Prostate gland (tissue), 2 donors: Measurements from ENCODE around the gene CD38. TPM values are rescaled to one million over a fixed set of nuclear protein-coding genes. Genes with fewer than 3 reads are reported as not detected.

ENCODE experiments used
- DNase-seq: peaks from one replicate; pipeline ENCODE4 v3.0.0-alpha.2; 2019; ENCODE audit warnings: low spot score
- H3K27ac ChIP-seq, 2 donors: fragments of 200-600 bp; sonication (generic); 2 replicates each; pipeline ENCODE4 v1.5.1; 2017 to 2019
- H3K27me3 ChIP-seq: fragments of 200-600 bp; sonication (generic); replicated peaks from 2 replicates; pipeline ENCODE4 v1.5.1; 2019; ENCODE audit not compliant: insufficient read depth
- H3K36me3 ChIP-seq, 2 donors: fragments of 200-600 bp; sonication (generic); 1 replicate in 1 of 2; 2 replicates in 1 of 2; pipeline versions ENCODE4 v1.5.1 to v1.8.1; 2017 to 2019
- H3K4me1 ChIP-seq: fragments of 200-600 bp; sonication (generic); replicated peaks from 2 replicates; pipeline ENCODE4 v1.5.1; 2019
- H3K4me3 ChIP-seq, 2 donors: fragments of 200-600 bp; sonication (generic); 2 replicates each; pipeline ENCODE4 v1.5.1; 2017 to 2019
- H3K9me3 ChIP-seq: fragments of 200-600 bp; sonication (generic); 2 replicates; pipeline ENCODE4 v1.5.1; 2017
- CTCF ChIP-seq, 4 experiments: fragments of 200-600 bp in 2 of 4; fragments of 450-650 bp in 2 of 4; sonication (generic) in 2 of 4; IDR thresholded peaks; 1 replicate in 3 of 4; 2 replicates in 1 of 4; pipeline ENCODE4 v1.5.1; 2016 to 2019; ENCODE audit warnings: antibody characterized with exemption in 4 of 4, mild to moderate bottlenecking in 2 of 4, moderate library complexity in 2 of 4
- POLR2A ChIP-seq: fragments of 450-650 bp; IDR thresholded peaks from one replicate; pipeline ENCODE4 v1.6.1; 2016; ENCODE audit warnings: antibody characterized with exemption, mild to moderate bottlenecking
- POLR2AphosphoS5 ChIP-seq: sonication (generic); formaldehyde crosslinking; IDR thresholded peaks from one replicate; pipeline ENCODE4 v1.6.1; 2017; ENCODE audit warnings: antibody characterized with exemption
- WGBS: methylation state at CpG from one replicate; pipeline ENCODE4 v1.1.5; 2018; 5-methylcytosine and 5-hydroxymethylcytosine counted together
- intact Hi-C: fragments of 100-400 bp; cut with DNase I; formaldehyde crosslinking; loops from one replicate; pipeline ENCODE4 v1.14.2; 2022
- total RNA-seq, 2 donors: library from RNA; depleted of rRNA; stranded (reverse); fragments of >200 nt; gene quantifications; one replicate each; pipeline ENCODE4 v1.1.0, GENCODE V29; 2016

Gene CD38
- total RNA-seq, 2 donors from 2014 or later, result 4.6 to 9.9 TPM

- no peak for DNase-seq
- no peak overlapping the region for H3K4me3 ChIP-seq
- no peaks in the 10 kb centered on the region for H3K36me3 ChIP-seq
- TF ChIP-seq POLR2A (no peak), POLR2AphosphoS5 (no peak), CTCF (IDR thresholded peaks at IDR 0.05) (no peak)
- H3K27me3 ChIP-seq, result no peaks in the 10 kb centered on the region
- H3K4me1 ChIP-seq, result no peaks in the 10 kb centered on the region
- intact Hi-C loops, result no loop called here
- WGBS, result 85% methylated on average over 5 of the region's 5 CpGs
- no peak overlapping the region for H3K27ac ChIP-seq
- H3K9me3 ChIP-seq, result no peaks in the 10 kb centered on the region
These were observed 97.7 kb downstream of the CD38 start for GRCh38 chr4:15875663-15876460.

GRCh38 chr4:15878011-15878410, 99.9 kb downstream of the CD38 start:
- H3K36me3 ChIP-seq, result no peaks in the 10 kb centered on the region
- H3K4me1 ChIP-seq, result no peaks in the 10 kb centered on the region
- no peaks in the 10 kb centered on the region for H3K9me3 ChIP-seq
- no peak overlapping the region for H3K4me3 ChIP-seq
- DNase-seq, result no peak
- H3K27me3 ChIP-seq, result no peaks in the 10 kb centered on the region
- intact Hi-C loops, result no loop called here
- WGBS, result 97% methylated on average over 3 of the region's 3 CpGs
- TF ChIP-seq POLR2A, result no peak
- H3K27ac ChIP-seq, result no peak overlapping the region

- H3K4me1 ChIP-seq, result no peaks in the 10 kb centered on the region
These were observed 103.7 kb downstream of the CD38 start for GRCh38 chr4:15881820-15882219.

GRCh38 chr4:15882675-15883086, 104.6 kb downstream of the CD38 start:
- no peak for TF ChIP-seq POLR2A
- no peak for TF ChIP-seq POLR2AphosphoS5
- peak; percentile 62 to 85 (median 80) for TF ChIP-seq CTCF (IDR thresholded peaks at IDR 0.05)
- intact Hi-C loops, result loop anchor here (5.0 kb wide), 2 partner anchors 120 to 385 kb away; no protein-coding TSS in a partner anchor
- Histone ChIP-seq H3K27me3 (no peaks in the 10 kb centered on the region), H3K36me3 (no peaks in the 10 kb centered on the region), H3K4me1 (no peaks in the 10 kb centered on the region), H3K4me3 (no peak overlapping the region), H3K9me3 (no peaks in the 10 kb centered on the region), H3K27ac (no peak overlapping the region)
- DNase-seq, result peak; percentile 48
- 95% methylated on average over 1 of the region's 1 CpG for WGBS

More at GRCh38 chr4:15881820-15882219, 103.7 kb downstream of the CD38 start:
- no peak for DNase-seq
- no peaks in the 10 kb centered on the region for H3K9me3 ChIP-seq
- intact Hi-C loops, result loop anchor here (5.0 kb wide), 2 partner anchors 120 to 385 kb away; no protein-coding TSS in a partner anchor
- no peak overlapping the region for H3K27ac ChIP-seq
- WGBS, result 81% methylated on average over 3 of the region's 3 CpGs
- no peak for TF ChIP-seq POLR2A
- TF ChIP-seq CTCF (IDR thresholded peaks at IDR 0.05), result no peak
- TF ChIP-seq POLR2AphosphoS5, result no peak
- no peaks in the 10 kb centered on the region for H3K36me3 ChIP-seq
- H3K27me3 ChIP-seq, result no peaks in the 10 kb centered on the region
- H3K4me3 ChIP-seq, result no peak overlapping the region

GRCh38 chr4:15883610-15884243, 105.6 kb downstream of the CD38 start:
- TF ChIP-seq CTCF (IDR thresholded peaks at IDR 0.05), result no peak
- no peak for TF ChIP-seq POLR2A
- no peak for TF ChIP-seq POLR2AphosphoS5
- H3K36me3 ChIP-seq, result no peaks in the 10 kb centered on the region
- H3K9me3 ChIP-seq, result no peaks in the 10 kb centered on the region
- H3K4me3 ChIP-seq, result no peak overlapping the region
- no peak overlapping the region for H3K27ac ChIP-seq
- H3K27me3 ChIP-seq, result no peaks in the 10 kb centered on the region
- DNase-seq, result no peak
- intact Hi-C loops, result loop anchor here (5.0 kb wide), 2 partner anchors 119 to 384 kb away; no protein-coding TSS in a partner anchor
- WGBS, result 75% methylated on average over 4 of the region's 4 CpGs
- no peaks in the 10 kb centered on the region for H3K4me1 ChIP-seq
